Right lobe of liver (tissue), 4 donors: Measurements from ENCODE around the gene GALNT15.

Source experiments
- CTCF ChIP-seq, 4 donors: fragments of 200-600 bp in 3 of 4; fragments of 450-650 bp in 1 of 4; IDR thresholded peaks; one replicate each; pipeline versions ENCODE4 v1.5.1 to v1.8.0; 2016 to 2022; ENCODE audit warnings: antibody characterized with exemption in 4 of 4, mild to moderate bottlenecking in 2 of 4
- POLR2A ChIP-seq: fragments of 450-650 bp; IDR thresholded peaks from one replicate; pipeline ENCODE4 v1.6.1; 2017; ENCODE audit warnings: antibody characterized with exemption, mild to moderate bottlenecking
- donor health status: DM: no; HTN: no; CAD: no.
- donor health status: DM: no; HTN: no; CAD: no.
- donor health status: DM: no; HTN: yes; CAD: no.

GRCh38 chr3:16174026-16174355 lies 489 bp upstream of the GALNT15 start:
- TF ChIP-seq CTCF (IDR thresholded peaks at IDR 0.05) = no peak
- no peak for TF ChIP-seq POLR2A
